OCI-LY7 (cell line): Measurements from ENCODE around the gene ZC3H7B.

Source experiments
- EZH2phosphoT487 ChIP-seq: fragments of 200-600 bp; sonication (generic); IDR thresholded peaks from 2 replicates; pipeline ENCODE4 v1.6.1; 2018; ENCODE audit warnings: low read depth, borderline replicate concordance, mild to moderate bottlenecking, mixed run types, antibody characterized with exemption, low read length, moderate library complexity, mixed read lengths
- TF ChIP-seq, protein P1 (sequence below): fragments of 200-600 bp; sonication (generic); conservative IDR thresholded peaks from 2 replicates; pipeline ENCODE4 v1.5.1; 2014; ENCODE audit warnings: mild to moderate bottlenecking, antibody characterized with exemption, low read length, moderate library complexity, mixed read lengths

DNA sequence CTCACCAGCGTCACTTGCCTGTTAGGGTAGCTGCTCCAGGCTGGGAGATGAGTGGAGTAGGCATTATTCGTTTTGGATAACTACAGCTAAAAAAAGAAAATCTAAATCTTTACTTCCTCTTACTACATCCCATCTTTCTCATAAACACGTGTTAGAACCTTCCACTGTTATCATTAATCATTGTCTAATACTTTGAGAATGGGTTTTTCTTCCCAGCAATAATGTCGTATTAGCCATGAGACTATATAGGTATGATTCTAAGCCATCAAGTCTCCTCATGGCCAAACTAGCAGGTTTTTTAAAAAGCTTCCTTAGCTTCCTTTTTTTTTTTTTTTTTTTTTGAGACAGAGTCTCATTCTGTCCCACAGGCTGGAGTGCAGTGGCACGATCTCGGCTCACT is 76.5 kb downstream of the ZC3H7B start:
- TF ChIP-seq, protein P1, sequence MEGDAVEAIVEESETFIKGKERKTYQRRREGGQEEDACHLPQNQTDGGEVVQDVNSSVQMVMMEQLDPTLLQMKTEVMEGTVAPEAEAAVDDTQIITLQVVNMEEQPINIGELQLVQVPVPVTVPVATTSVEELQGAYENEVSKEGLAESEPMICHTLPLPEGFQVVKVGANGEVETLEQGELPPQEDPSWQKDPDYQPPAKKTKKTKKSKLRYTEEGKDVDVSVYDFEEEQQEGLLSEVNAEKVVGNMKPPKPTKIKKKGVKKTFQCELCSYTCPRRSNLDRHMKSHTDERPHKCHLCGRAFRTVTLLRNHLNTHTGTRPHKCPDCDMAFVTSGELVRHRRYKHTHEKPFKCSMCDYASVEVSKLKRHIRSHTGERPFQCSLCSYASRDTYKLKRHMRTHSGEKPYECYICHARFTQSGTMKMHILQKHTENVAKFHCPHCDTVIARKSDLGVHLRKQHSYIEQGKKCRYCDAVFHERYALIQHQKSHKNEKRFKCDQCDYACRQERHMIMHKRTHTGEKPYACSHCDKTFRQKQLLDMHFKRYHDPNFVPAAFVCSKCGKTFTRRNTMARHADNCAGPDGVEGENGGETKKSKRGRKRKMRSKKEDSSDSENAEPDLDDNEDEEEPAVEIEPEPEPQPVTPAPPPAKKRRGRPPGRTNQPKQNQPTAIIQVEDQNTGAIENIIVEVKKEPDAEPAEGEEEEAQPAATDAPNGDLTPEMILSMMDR: no peak
- TF ChIP-seq EZH2phosphoT487: no peak
